ENCODE data around the gene P2RY2.

DNA sequence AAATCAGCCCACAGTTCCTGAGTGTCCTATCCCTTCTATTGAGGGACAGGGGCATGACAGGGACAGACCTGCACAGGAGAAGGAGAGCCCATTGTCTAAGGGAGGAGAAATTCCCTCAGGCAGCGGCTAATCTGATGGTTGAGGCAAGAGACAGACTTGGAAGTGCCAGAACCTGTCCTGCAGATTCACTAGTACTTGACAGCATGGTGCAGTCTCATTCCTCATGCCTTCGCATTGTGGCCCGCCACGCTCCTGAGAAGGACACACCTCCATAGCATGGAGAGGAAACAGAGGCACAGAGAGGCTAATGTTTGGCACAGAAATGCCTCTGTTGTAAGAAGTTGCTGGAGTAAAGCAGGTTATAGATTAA is 57.3 kb downstream of the P2RY2 start:
- TF ChIP-seq, protein P1, sequence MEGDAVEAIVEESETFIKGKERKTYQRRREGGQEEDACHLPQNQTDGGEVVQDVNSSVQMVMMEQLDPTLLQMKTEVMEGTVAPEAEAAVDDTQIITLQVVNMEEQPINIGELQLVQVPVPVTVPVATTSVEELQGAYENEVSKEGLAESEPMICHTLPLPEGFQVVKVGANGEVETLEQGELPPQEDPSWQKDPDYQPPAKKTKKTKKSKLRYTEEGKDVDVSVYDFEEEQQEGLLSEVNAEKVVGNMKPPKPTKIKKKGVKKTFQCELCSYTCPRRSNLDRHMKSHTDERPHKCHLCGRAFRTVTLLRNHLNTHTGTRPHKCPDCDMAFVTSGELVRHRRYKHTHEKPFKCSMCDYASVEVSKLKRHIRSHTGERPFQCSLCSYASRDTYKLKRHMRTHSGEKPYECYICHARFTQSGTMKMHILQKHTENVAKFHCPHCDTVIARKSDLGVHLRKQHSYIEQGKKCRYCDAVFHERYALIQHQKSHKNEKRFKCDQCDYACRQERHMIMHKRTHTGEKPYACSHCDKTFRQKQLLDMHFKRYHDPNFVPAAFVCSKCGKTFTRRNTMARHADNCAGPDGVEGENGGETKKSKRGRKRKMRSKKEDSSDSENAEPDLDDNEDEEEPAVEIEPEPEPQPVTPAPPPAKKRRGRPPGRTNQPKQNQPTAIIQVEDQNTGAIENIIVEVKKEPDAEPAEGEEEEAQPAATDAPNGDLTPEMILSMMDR (IDR thresholded peaks at IDR 0.05): no peak
- TF ChIP-seq EZH2phosphoT487 (IDR thresholded peaks at IDR 0.05) (no peak), EZH2 (IDR thresholded peaks at IDR 0.05) (no peak)

All from neural progenitor cell (in vitro differentiated cells).